NCI-H82 treated with DMSO at 0.1 percent for 48 hours (cell line): ENCODE data around the gene SLC30A10.
A peak's percentile ranks its signal among the peaks of the same experiment; 100 is the strongest.
"Not testable (repeated sequence)": the region's sequence is repeated elsewhere in the genome, so short reads cannot be mapped to it uniquely, and the experiment has no call there.

Experiments
- DNase-seq: peaks from one replicate; lab custom pipeline; 2025; ENCODE audit not compliant: unreplicated experiment; lab: John Stamatoyannopoulos, UW

SLC30A10 gene

DNA sequence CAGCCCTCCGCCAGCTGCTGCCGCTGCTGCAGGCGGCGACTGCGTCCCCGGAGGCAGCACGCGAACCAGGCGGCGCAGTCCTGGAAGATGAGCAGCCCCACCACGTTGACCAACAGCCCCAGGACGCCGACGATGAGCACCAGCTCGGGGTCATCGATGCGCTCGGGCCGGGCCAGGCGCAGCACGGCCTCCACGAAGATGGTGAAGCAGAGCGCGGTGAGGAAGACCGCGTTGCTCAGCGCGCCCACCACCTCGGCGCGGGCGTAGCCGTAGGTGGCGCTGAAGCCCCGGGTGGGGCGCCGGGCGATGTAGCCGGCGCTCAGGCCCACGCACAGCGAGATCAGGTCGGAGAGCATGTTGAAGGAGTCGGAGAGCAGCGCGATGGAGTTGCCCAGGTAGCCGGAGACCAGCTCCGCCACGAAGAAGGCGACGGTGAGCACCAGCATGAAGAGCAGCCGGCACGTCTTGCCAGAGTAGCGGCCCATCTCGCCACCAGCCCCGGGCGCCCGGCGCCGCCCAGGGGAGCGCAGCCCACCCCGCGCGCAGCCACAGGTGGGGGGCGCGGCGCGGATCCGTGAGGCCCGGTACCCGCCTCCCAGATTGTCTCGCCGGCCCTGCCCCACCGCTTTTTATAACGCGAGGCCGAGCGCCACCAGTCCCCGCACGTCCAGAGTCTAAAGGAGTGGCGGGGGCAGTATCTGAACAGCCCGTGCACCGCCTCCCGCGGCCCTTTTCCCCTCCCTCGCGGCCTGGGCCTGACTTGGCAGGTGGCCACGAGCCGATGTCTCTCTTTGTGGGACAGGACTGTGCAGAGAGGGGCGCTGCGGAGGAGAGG, at the start of gene SLC30A10:
Gene SLC30A10, minus strand, starts transcription at position 602 of the 835 bp plus-strand sequence. Its CDS starts 117 bp downstream, at position 485.
- DNase-seq: no peak

DNA sequence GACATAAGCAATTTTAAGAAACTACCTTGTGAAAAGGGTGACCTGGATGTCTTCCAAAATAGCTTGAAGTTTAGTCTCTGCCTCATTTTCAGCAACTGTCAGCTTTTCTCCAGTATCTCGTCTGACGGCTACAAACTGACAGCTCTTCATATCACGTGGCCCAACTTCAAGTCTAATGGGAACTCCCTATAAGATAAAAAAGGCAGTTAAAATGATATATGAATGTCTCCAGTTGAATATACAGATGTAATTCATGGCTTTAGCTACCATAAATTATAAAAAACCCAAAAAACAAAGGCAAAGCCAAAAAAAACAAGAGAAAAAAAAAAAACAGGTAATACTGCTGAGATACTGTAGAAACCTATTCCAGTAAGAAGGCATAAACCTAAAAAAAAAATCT, 44.9 kb upstream of the SLC30A10 start:
- DNase-seq: no peak

DNA sequence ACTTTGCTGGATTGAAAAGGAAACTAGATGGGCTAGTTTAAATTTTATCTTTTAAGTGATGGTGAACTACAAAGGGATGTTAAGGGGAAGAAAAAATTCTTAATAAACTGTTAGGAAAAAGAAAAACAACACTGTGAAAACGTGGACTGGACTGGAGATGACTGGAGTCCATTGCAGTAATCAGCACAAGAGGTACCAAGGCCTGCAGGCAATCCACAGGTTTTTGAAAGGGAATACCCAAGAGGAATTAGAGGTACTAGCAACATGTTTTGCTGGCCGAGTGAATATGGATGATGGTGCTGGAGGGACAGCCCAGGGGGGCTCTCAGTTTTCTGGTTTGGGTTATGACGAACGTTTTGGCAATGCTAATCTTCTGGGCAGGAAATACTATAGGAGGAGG, 39.0 kb upstream of the SLC30A10 start:
- no peak for DNase-seq

DNA sequence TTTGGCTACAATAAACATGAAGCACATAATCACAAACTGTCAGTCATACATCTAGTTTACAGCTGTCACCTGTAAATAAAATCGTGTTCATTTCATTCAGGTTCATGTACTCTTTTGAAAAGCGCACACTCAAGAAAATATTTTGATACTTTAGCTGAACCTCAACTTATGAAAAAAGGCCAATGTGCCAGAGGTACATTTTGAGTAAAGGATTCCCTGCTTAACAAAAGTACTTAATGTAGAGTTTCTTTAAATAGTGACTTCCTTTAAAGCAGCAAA, 37.7 kb upstream of the SLC30A10 start:
- no peak for DNase-seq

DNA sequence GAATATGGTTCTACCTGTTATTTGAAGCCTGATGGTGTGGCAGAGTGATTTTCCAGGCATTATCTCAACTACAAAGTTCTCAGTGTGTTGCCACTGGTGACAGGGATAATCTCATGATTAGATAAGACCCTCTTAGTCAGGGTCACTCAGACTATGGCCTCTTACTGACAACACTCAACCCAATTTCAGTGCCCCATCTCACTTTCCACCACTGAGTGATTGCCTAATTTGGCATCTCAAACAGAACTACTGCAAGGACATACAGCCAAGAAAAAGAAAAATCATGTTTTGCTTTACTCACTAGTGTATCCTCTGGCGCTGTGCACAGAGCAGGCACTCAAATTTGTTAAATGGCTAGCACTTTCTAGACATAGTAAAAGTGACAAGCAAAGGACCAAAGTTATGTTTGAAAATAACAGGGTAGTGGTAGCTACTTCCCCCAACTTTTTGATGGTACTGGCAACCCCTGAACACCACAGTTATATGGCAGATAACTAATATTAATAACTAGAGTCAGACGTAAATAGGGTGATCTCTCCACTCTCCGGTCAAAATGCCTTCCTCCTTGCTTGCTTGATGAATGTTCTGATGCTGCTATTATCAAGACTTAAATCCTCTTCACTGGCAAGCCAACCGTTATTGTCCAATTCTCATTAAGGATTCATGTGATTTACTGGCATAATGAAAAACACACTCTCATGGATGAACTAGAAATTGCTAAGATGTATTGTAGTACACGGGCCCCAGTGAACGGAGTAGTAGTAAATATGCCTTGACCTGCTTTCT, 37.1 kb upstream of the SLC30A10 start:
- DNase-seq: peak; percentile 69

DNA sequence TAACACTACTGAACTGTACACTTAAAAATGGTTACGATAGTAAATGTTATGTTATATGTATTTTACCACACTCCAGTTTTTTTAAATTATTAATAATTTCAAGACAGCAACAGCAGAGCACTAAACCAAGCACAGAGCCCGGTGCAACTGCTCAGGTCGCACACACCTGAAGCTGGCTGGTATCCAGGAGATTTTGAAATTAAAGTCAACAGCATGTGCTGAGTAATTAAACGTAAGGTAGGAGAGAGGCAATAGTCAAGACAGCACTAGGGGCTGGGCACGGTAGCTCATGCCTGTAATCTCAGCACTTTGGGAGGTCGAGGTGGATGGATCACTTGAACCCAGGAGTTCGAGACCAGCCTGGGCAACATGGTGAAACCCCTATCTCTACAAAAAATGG, 35.1 kb upstream of the SLC30A10 start:
- no peak for DNase-seq

DNA sequence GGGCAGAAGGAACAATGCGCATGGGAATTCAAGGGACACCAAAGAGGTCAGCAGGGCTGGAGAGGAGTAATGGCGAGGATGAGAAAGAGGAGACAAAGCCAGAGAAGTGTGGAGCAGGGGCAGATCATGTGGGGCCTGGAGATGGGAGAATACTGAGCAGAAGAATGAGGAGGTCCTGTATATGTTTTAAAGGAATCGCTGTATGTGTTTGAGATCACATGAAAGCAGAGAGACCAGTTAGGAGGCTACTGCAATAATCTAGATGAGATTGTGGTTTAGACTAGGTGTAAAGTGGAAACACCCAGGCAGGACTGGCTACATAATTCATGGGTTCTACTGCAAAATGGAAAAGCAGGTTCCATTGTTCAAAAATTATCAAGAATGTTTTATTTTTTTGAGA, 33.3 kb upstream of the SLC30A10 start:
- no peak for DNase-seq

DNA sequence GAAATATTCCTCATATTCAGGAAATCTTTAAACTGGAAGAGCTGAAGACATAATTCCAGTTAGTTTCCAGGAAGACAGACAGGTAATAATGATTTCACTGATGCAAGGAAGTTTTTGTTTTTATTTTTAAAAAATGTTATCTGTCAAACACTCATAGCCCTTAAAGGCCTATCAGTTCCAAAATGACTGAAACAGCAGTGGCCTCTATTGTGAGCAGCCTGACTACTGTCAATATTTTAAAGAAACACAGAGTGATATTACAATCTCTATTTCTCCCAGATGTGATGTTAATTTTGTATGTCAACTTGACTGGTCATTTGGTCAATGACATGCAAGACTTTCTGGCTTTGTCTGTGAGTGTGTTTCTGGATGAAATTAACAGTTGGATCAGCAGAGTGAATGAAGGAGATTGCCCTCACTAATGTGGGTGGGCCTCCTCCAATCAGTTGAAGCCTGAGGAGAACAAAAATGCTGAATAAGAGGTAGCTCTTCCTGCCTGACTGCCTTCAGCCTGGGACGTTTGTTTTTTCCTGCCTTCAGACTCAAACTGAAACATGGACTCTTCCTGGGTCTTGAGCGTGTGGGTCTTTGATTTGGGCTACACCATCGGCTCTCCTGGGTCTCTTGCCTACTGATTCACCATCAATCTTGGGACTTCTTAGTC, 31.3 kb upstream of the SLC30A10 start:
- no peak for DNase-seq

DNA sequence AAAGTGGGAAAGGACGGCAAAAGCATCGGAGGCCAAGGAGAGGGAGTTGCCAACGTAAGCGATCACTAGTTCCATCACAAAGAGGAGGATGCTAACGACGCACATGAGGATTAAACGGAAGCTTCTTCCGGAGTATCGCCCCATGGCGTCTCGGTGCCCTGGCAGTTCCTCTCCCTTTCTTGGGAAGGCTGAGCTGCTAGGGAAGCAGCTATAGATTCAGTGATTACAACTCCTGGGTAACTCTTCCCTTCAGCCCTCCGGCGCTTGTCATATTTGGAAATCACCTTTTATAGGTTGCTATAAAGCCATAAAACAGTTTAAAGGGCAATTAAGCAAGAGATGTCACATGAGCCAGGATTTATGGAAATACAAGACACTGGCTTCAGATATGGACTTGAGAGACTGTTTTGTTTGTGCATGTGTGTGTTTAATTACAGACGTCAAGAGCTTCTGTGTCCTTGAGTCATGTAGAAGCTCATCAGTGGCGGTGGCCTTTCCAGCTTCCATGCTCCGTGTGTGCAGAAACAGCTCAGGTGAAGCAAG, 30.6 kb upstream of the SLC30A10 start:
- no peak for DNase-seq

DNA sequence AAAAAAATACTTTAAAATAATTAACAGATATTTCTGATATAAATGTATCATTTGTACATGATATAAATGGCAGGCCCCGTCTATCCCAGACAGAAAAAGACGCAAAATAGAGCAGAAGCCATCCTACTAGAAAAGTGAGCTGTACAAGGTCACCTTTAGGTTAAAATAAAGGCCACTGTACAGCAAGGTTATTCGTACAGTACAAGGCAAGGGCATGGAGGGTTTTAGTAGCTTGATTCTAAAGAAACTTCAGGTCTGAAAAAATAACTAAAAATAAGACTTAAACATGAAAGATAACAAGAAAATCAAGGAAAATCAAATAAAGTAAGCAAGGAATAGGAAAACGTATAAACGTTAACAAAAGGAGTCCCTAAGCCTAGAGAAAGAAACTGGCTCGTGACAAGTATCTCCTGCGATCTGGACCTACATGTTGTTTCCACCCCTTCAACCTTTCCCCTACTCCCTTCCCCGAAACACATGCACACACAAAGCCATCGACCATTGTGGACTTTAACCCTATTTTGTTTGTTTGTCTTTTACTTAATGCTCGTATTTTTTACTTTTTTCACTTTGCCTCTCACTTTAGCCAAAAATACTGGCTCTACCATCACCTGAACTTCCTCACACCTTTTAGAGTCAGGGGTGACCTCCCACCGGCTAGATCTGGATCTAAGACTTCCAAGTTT, 26.5 kb upstream of the SLC30A10 start:
- DNase-seq: no peak

DNA sequence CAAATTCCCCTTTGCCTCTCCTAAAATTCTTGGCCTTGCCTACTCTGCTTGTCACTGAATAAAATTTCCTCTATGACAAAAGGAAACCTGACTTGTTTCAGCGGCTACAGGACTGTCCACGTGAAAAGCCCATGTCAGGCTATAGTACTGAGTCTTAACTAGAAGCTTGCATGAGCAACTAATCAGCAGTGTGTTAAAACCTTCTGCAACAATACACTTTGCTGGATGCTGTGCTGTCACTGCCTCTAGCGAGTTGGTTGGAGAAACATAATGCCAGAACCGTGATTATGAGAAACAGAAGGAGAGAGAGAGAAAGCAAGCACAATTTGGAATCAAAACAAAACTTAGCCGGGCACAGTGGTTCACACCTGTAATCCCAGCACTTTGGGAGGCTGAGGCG, 25.7 kb upstream of the SLC30A10 start:
- DNase-seq: no peak

DNA sequence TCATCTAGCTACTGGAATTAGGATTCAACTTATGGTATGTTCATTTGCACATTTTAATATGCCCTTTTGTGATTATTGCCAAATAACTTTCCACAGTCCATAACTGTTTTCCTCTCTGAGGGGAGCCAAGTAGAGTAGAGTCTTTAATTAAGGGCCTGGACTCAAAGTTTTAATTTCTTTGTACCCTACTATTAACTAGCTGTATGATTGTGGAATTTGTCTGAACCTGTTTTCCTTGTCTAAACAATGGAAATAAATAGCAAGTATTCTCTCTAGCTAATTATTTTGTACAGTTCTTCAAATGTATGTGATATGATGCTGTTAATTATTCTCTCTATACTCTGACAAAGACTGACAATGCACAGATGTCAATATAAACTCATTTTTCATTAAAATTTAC, 24.0 kb upstream of the SLC30A10 start:
- no peak for DNase-seq

DNA sequence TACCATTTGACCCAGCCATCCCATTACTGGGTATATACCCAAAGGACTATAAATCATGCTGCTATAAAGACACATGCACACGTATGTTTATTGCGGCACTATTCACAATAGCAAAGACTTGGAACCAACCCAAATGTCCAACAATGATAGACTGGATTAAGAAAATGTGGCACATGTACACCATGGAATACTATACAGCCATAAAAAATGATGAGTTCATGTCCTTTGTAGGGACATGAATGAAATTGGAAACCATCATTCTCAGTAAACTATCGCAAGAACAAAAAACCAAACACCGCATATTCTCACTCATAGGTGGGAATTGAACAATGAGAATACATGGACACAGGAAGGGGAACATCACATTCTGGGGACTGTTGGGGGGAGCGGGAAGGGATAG, 20.9 kb upstream of the SLC30A10 start:
- DNase-seq: not testable (repeated sequence)

DNA sequence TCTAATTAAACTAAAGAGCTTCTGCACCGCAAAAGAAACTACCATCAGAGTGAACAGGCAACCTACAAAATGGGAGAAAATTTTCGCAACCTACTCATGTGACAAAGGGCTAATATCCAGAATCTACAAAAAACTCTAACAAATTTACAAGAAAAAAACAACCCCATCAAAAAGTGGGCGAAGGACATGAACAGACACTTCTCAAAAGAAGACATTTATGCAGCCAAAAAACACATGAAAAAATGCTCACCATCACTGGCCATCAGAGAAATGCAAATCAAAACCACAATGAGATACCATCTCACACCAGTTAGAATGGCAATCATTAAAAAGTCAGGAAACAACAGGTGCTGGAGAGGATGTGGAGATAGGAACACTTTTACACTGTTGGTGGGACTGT, 20.4 kb upstream of the SLC30A10 start:
- not testable (repeated sequence) for DNase-seq

DNA sequence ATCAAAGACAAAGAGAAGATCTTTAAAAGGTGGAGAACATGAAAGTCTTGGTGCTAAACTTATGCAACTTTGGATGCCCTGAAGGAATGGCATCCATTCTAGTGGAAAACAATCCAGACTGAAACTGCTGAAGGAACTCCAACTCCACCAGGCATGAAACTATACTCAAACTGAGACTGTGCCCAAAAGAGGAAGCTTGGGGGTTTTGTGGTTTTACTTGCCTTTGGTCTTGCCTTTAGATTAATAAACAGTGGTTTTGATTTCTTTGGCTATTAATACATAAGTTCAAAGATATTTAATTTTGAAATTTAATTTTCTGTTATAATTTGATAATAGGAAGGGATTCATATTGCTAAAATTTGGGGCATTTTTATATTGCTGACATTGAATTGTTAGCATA, 17.4 kb upstream of the SLC30A10 start:
- no peak for DNase-seq

DNA sequence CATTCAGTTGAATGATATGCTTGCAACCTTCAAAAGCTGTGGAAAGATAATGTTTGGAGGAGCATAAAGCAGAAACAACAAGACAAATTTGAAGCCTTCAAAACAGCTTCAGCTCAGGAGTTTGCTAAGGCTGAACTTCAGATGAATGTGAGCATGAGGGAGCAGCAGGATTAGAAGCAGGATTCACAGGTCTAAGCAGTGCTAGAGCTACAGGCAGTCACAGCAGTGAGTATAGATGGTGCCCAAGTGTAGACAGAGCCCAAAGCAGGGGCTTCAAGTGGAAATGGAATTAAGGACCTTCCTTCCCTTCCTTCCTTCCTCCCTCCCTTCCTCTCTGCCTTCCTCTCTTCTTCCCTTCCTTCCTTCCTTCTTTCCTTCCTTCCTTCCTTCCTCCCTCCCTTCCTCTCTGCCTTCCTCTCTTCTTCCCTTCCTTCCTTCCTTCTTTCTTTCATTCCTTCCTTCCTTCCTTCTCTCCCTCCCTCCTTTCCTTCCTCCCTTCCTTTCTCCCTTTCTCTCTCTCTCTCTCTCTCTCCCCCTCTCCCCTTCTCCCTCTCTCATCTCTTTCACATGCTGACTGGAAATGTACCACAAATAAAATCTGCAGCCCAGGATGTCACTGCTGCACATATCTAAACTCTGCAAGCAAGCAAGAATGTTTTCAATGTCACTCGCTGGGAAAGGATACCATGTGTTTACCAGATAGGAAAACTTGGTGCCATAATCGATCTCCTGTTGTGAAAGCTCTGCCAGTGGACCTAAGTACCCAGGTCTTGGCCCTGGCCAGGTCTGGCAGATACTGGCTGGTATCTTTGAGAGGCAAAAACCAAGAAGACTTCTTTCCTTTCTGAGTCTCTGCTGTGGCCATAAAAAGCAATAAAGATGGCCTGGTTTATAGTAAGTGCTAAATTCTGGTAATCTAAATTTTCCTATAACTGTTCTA, 13.1 kb upstream of the SLC30A10 start:
- no peak for DNase-seq

DNA sequence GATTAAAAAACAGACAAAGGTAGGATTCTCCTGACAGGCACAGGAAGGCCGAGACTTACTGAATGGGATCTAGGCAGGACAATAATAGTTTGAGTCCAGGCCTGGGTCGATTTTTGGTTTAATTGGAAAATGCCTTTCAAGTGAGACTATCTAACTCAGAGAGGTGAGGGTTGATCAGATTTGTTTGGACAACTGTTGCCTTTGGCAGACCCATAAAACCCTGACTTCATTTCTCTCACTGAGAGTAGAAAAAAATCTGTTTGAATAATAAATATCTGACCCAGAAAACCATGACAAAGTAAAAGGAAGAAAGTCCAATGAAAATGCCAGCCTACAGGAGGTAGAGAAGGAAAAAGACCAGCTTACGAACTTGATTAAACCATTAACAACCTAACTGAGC, 12.3 kb upstream of the SLC30A10 start:
- DNase-seq: no peak

DNA sequence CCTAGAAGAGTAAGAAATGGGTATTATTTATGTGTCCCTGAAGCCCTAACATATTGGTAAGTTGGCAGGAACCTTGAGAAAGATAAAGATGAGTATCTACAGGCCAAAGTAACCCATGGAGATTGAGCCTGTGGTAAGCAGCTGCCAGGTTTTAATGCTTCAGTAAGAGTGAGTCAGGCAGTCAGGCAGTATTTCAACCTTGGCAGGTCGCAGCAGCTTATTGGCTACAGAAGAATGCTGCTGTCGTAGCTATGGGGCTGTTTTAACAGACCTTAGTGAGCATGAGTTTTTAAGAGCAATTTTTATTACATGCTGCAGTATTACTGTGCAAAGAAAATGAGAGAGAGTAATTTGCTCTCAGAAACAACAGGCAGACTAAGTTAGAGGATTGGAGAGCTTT, 10.3 kb upstream of the SLC30A10 start:
- no peak for DNase-seq

DNA sequence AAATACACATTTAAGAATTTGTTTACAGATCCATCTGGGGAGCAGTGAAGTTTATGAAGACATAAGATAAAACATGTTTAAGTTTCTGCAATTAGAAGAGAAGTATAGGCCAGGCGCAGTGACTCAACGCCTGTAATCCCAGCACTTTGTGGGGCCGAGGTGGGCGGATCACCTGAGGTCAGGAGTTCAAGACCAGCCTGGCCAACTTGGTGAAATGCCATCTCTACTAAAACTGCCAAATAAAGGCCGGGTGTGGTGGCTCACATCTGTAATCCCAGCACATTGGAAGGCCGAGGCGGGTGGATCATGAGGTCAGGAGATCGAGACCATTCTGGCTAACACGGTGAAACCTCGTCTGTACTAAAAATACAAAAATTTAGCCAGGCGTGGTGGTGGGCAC, 5.4 kb upstream of the SLC30A10 start:
- not testable (repeated sequence) for DNase-seq

DNA sequence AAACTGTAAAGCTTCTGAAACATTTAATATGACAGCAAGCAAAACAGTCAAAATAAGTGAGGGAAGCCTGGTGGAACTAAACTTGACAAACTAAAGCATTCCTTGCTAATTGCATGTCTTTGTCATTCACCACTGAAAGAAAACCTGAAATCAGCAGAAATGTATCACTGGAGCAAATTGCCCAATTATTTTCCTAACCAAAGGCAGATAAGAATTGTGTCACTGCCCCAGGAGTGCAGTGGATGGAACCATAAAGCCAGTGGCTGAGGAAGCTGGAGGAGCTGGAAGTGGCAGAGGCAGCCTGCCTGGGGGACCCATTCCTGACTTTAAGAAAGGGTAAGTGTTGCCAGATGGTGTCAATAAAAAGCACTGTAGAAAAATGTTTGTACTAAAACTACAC, 2.7 kb upstream of the SLC30A10 start:
- no peak for DNase-seq
